Fibroblast of lung (primary cell): Measurements from ENCODE around the gene EIF3D. TPM values are rescaled to one million over a fixed set of nuclear protein-coding genes. Genes with fewer than 3 reads are reported as not detected.

ENCODE experiments used
- DNase-seq, 2 donors: peaks; one replicate each; pipeline versions ENCODE4 v3.0.0 to v3.0.0-alpha.2; 2010; ENCODE audit warnings: low read depth in 2 of 2
- H2AFZ ChIP-seq: 2 replicates; pipeline ENCODE4 v1.5.1; 2012; ENCODE audit warnings: low read length, control low read depth, inconsistent platforms
- H3K27ac ChIP-seq: 2 replicates; pipeline ENCODE4 v1.5.1; 2011; ENCODE audit warnings: low read length, control low read depth; ENCODE audit not compliant: insufficient read depth
- H3K27me3 ChIP-seq: 2 replicates; pipeline ENCODE4 v1.5.1; 2011; ENCODE audit warnings: mild to moderate bottlenecking, low read length; ENCODE audit not compliant: control insufficient read depth, insufficient read depth
- H3K36me3 ChIP-seq: 2 replicates; pipeline ENCODE4 v1.5.1; 2011; ENCODE audit warnings: low read length; ENCODE audit not compliant: control insufficient read depth, insufficient read depth
- H3K4me1 ChIP-seq: 2 replicates; pipeline ENCODE4 v1.5.1; 2011; ENCODE audit warnings: low read length; ENCODE audit not compliant: control insufficient read depth, insufficient read depth; ENCODE audit errors: extremely low read depth
- H3K4me2 ChIP-seq: 2 replicates; pipeline ENCODE4 v1.5.1; 2011; ENCODE audit warnings: low read length, control low read depth; ENCODE audit not compliant: insufficient read depth; ENCODE audit errors: extremely low read depth
- H3K4me3 ChIP-seq, 4 experiments: fragments of 200-600 bp in 1 of 4; sonication (generic) in 1 of 4; replicated peaks in 1 of 4; 2 replicates each; pipeline ENCODE4 v1.5.1; 2011 to 2016; ENCODE audit warnings: low read length in 4 of 4, low read depth in 3 of 4, mild to moderate bottlenecking in 3 of 4, control low read depth in 2 of 4, inconsistent platforms in 1 of 4, mixed read lengths in 1 of 4; ENCODE audit not compliant: insufficient read depth in 1 of 4; ENCODE audit errors: control extremely low read depth in 1 of 4
- H3K79me2 ChIP-seq: 2 replicates; pipeline ENCODE4 v1.5.1; 2012; ENCODE audit warnings: mild to moderate bottlenecking, low read length, inconsistent platforms; ENCODE audit not compliant: control insufficient read depth, insufficient read depth
- H3K9ac ChIP-seq: 2 replicates; pipeline ENCODE4 v1.5.1; 2011; ENCODE audit warnings: mild to moderate bottlenecking, low read length, control low read depth; ENCODE audit not compliant: insufficient read depth
- H3K9me3 ChIP-seq: 2 replicates; pipeline ENCODE4 v1.5.1; 2012; ENCODE audit warnings: low read depth, low read length; ENCODE audit not compliant: control insufficient read depth, insufficient read depth
- H4K20me1 ChIP-seq: 2 replicates; pipeline ENCODE4 v1.5.1; 2011; ENCODE audit warnings: low read length; ENCODE audit not compliant: control insufficient read depth, insufficient read depth; ENCODE audit errors: extremely low read depth
- CTCF ChIP-seq, 2 donors: IDR thresholded peaks in 1 of 2; conservative IDR thresholded peaks in 1 of 2; 1 replicate in 1 of 2; 2 replicates in 1 of 2; pipeline ENCODE4 v1.5.1; 2011 to 2012; ENCODE audit warnings: low read length in 2 of 2, control low read depth in 1 of 2, inconsistent platforms in 1 of 2, low read depth in 1 of 2, mild to moderate bottlenecking in 1 of 2
- EZH2 ChIP-seq: IDR thresholded peaks from 2 replicates; pipeline ENCODE4 v1.5.1; 2012; ENCODE audit warnings: low read length, control low read depth, mild to moderate bottlenecking; ENCODE audit errors: missing control alignments
- polyA plus RNA-seq, 2 donors: library from polyadenylated mRNA; depleted of rRNA in 1 of 2; stranded (reverse) in 1 of 2; unstranded in 1 of 2; fragments of >200 nt; gene quantifications; 2 replicates each; pipeline ENCODE4 v1.2.1, GENCODE V29; 2011 to 2012; ENCODE audit warnings: missing spikeins in 1 of 2
- total RNA-seq: library from RNA; depleted of rRNA; stranded (reverse); fragments of >200 nt; gene quantifications from 2 replicates; pipeline ENCODE4 v1.2.1, GENCODE V29; 2014

EIF3D gene
- total and polyA plus RNA-seq, 2 donors (not counting 1 experiment from before 2014, with no cell fraction given), result 267 to 306 TPM

- Histone ChIP-seq H3K9me3 (no peaks in the 10 kb centered on the region), H3K36me3 (peaks cover 6% of the 10 kb centered on the region), H4K20me1 (no peaks in the 10 kb centered on the region), H3K4me1 (peaks cover 54% of the 10 kb centered on the region), H3K9ac (peak overlapping the region; percentile 39), H3K27me3 (no peaks in the 10 kb centered on the region), H3K4me2 (peak overlapping the region; percentile 42), H3K27ac (peak overlapping the region; percentile 79), H3K4me3 (no peak overlapping the region), H2AFZ (no peak overlapping the region), H3K79me2 (peaks cover 18% of the 10 kb centered on the region)
- TF ChIP-seq CTCF (conservative IDR thresholded peaks at IDR 0.05 in 1 of 2, IDR thresholded peaks at IDR 0.05 in 1 of 2; ENCODE audit: low read depth in 1 of 2, low read length in 2 of 2) (peak; percentile 94 to 97), EZH2 (no peak)
- peak; percentile 83 to 93 for DNase-seq
These were observed 58.6 kb downstream of the EIF3D start for GRCh38 chr22:36470162-36470993.

- Histone ChIP-seq H3K4me1 (peaks cover 61% of the 10 kb centered on the region), H3K9ac (peak overlapping the region; percentile 34)
These were observed 59.8 kb downstream of the EIF3D start for GRCh38 chr22:36469094-36469710.

More at GRCh38 chr22:36469094-36469710, 59.8 kb downstream of the EIF3D start:
- no peaks in the 10 kb centered on the region for H3K9me3 ChIP-seq
- H3K79me2 ChIP-seq, result peaks cover 18% of the 10 kb centered on the region
- no peak for DNase-seq
- no peaks in the 10 kb centered on the region for H4K20me1 ChIP-seq
- peak overlapping the region; percentile 79 for H3K27ac ChIP-seq
- peak overlapping the region; percentile 15 for H3K4me2 ChIP-seq
- H3K4me3 ChIP-seq, result no peak overlapping the region
- H3K36me3 ChIP-seq, result peaks cover 6% of the 10 kb centered on the region
- H2AFZ ChIP-seq, result no peak overlapping the region
- TF ChIP-seq CTCF (conservative IDR thresholded peaks at IDR 0.05 in 1 of 2, IDR thresholded peaks at IDR 0.05 in 1 of 2; ENCODE audit: low read depth in 1 of 2, low read length in 2 of 2), result no peak
- TF ChIP-seq EZH2, result no peak
- no peaks in the 10 kb centered on the region for H3K27me3 ChIP-seq
